GM04503 (cell line): ENCODE measurements around the gene GNAO1.
A peak's percentile ranks its signal among the peaks of the same experiment; 100 is the strongest.

ENCODE experiments used
- DNase-seq: peaks from one replicate; pipeline ENCODE4 v3.0.0-alpha.2; 2012; ENCODE audit warnings: low read depth

The GNAO1 gene

DNA sequence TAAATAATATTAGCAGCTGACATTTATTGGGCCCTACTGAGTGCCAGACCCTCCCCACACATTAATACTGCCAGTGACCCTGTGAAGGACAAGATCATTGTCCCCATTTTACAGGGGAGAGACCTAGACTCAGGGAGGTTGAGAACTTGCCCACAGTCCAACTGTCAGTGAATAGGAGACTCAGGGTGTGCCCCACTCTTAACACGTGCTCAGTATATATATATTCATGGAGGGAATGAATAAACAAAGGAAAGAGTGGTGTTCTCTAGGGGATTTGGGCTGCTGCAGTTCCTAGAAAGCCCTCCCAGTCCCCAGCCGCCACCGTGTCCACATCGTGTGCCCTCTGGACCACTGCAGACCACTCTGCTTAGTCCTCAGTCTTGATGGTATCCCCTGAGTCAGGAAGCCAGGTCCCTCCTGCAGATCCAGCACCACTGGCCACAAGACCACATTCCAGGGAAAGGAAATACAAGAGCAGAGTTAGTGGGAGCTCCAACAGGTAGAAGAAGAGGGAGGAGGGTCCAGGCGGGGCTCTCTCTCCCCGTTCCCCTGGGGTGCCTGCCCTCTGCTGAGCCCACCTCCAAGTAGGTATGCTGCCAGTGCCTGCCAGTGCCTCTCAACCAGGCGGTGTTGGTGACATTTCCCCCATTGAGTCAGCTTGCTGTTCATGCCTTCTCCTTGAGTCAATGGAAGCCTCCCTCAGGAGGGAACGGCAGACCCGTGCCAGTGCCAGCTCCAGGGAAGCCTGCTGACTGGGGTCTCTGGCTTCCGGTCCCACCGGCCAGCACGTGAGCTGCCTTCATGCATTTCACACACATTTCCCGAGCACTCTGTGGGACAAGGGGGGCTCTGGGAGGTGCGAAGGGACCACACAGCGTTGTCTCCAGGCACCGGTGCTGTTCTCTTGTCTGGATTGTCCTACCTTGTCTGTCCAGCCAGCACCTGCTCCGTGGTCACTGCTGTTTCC lies 75.6 kb downstream of the GNAO1 start:
- no peak for DNase-seq

GRCh38 chr16:56267888-56268287 lies 76.6 kb downstream of the GNAO1 start:
- DNase-seq, result no peak

GRCh38 chr16:56268799-56269198 lies 77.5 kb downstream of the GNAO1 start:
- DNase-seq, result no peak

DNA sequence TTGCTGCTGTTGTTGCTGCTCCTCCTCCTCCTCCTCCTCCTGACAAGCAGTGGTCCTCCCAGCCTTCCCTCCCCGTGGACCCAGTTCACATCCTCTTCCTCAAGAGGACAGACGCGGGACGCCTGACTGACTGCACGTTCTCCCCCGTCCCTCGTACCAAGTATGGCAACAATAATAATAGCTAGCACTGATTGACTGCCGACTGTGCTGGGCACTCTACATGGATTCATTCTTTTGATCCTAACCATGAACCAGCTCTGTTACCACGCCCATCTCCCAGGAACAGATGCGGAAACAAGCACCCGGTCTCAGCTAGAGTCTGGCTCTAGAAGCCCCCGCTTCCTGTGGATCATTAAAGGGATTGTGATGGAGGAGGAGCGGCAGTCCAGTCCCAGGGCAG lies 78.0 kb downstream of the GNAO1 start:
- DNase-seq, result no peak

GRCh38 chr16:56269811-56270684 lies 78.8 kb downstream of the GNAO1 start:
- peak; percentile 54 for DNase-seq

- no peak for DNase-seq
Measured at GRCh38 chr16:56270828-56271227, 79.5 kb downstream of the GNAO1 start.

DNA sequence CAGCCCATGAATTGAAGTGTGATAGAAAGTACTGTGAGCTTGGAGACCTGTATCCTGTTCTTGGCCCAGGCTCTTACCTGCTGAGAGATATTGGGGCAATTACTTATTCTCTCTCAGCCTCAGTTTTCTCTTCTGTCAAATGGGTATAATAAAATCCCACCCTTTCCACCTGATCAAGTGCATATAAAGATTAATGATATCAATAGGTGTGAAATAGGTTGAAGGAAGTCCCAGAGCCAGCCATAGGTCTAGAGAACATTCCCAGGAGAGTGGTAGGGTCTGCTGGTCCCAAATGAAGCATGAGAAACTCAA lies 81.2 kb downstream of the GNAO1 start:
- DNase-seq, result no peak

DNA sequence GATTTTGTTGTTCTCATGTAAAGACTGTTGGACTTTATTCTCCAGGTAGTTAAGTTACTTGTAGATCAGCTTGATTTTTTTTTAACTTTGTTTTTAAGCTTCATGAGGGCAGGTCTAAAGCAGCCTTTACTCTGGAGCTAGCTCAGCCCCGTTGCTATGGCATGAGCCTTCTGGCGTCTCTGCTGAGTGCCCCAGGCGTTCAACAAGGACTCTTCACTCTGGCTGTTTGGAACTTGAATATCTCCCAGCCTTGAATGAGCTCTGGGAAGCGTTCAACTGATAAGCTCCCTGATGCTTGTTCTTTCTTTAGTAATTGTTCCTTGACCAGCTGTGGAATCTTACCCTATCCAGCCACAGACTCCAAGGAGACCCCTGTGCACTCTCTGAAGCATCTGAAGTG lies 82.3 kb downstream of the GNAO1 start:
- DNase-seq, result no peak

DNA sequence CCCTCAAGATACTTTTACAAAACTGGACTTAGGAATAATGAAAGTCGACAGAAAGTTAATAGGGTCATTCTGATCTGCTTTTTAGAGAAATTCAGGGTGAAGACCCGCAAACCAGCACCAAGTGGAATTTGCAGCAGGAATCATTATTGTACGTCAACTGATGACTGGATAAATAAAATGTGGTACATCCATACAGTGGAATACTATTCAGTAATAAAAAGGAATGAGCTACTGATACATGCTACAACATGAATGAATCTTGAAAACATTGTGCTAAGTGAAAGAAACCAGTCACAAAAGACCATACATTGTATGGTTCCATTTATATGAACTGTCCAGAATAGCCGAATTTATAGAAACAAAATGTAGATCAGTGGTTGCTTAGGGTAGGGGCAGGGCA lies 83.1 kb downstream of the GNAO1 start:
- DNase-seq, result no peak

DNA sequence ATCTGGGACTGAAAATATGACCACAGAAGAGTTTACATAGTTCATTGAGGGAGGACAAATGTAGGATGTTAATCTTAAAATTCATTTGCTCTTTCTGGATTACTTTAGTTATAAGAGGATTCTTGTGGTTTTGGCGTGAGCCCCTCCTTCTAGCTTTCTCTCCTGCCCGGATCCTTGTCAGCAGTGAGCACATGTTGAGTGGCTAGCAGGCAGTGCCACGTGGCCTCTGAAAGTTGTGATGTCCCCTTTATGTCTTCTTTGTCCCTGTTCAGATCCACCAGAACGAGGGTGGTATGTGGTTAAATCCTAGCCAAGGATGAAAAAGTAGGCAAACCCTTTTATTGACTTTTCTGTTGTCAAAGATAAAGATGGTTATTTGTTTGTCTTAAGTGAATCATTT lies 83.8 kb downstream of the GNAO1 start:
- DNase-seq, result no peak

- DNase-seq, result no peak
Measured at GRCh38 chr16:56275801-56276200, 84.5 kb downstream of the GNAO1 start.

DNA sequence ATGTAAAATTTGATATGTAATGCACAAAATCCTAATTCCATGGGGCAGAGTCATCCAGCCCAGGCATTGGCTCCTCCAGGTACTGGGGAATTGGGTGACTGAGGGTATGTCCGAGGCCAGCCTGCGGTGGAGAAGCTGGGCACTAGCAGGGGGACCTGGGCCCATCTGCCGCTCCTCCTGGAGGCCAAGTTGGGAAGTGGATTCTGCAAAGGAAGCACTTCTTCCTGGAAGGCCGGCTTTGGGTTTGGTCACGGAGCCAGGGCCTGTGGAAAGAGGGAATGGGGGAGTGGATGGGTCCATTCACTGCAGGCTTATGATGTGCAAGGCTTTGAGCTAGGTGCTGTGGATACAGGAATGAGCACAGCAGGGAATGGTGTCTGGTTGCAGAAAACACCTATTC lies 85.8 kb downstream of the GNAO1 start:
- DNase-seq, result no peak

GRCh38 chr16:56278196-56278855 lies 87.0 kb downstream of the GNAO1 start:
- DNase-seq, result no peak

- no peak for DNase-seq
Measured at GRCh38 chr16:56279132-56279531, 87.8 kb downstream of the GNAO1 start.

DNA sequence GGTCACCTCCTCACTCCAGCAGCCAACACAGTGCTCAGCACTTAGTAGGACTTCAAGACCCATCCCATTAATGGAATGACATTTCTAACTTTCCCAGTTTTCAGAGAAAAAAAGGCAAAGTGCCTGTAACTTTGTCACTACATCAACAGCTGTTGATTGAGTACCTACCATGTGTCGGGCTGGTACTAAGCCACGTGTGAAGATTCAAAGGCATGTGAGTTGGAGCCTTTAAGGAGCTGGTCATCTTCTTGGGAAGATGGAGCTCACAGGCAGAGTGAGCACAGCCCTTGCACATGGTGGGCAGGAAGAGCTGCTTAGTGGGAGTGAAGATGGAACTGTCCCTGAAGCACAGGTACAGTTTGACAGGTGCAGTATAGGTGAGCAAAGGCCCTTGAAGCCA lies 88.6 kb downstream of the GNAO1 start:
- no peak for DNase-seq

- no peak for DNase-seq
Measured at GRCh38 chr16:56281249-56281805, 90.0 kb downstream of the GNAO1 start.

- DNase-seq, result no peak
Measured at GRCh38 chr16:56282451-56282850, 91.2 kb downstream of the GNAO1 start.

DNA sequence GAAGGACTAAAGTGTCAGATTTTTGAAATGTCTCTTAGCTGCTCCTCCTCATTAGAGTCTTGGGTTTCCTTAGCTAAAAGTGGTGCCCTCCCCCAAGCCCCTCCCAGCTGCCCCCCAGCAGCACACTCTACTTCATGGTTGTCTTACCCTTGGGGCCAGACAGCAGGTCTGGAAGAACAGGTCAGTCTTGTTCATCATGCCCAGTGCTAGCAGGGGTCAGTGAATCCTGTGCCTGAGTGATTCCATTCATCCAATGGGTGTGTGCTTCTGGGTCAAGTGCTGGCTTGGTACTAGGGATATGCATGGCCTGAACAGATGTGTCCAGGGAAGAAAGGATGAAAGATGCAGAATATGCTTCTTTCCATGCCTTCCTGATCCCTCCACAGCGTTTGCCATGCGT lies 93.2 kb downstream of the GNAO1 start:
- DNase-seq, result no peak

DNA sequence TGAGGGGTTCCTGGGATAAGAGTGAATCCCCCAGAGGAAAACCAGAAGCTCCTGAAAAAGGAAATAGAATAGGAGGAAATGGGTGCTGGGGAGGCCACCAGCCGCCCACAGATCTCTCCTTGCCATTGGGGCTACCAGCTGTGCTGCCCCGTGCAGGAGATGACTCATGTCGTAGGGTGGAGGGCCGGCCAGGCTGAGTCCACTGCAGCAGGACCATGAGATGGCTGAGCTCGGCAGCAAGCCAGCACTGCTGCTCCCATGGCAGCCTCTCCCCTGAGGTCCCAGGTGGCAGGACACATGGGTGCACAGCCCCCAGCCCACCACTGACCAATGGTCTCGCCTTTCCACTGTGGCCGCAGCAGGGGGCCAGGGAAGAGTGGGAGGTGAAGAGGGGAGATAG lies 95.5 kb downstream of the GNAO1 start:
- DNase-seq, result no peak

DNA sequence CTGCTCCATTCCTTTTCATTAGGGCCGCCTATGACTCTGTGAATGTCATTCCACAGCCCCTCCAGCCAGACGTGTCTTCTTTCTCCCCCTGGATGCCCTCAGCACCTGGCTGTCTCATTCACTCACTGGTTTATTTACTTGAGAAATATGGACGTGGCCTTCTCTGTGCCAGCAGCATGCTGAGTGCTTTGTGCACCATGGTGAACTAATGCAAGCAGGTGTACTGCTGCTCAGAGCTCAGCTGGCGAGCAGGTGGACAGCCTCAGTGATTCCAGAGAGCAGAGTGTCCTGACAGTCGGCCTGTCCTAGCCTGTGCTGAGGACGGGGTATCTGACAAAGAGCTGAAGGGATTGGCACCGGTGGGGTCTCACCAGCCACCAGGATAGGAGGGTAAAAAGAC lies 96.7 kb downstream of the GNAO1 start:
- no peak for DNase-seq

DNA sequence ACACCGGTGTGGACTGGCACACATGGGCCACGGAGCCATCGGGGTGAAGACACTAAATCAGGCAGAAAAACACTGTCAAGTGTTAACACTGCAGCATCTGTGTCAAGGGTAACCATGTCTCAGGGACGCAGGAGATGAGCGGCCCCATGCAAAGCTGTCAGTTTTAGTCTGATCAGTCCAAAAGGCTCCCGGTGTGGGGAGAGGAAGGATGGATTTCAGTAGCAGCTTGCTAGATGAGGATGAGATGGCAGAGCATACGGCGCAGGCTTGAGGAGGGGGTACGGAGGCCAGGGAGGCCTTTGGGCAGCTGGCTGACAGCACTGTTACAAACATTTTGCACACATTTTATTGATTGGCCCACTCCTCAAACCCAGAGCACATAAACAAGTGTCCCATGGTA lies 98.1 kb downstream of the GNAO1 start:
- no peak for DNase-seq

DNA sequence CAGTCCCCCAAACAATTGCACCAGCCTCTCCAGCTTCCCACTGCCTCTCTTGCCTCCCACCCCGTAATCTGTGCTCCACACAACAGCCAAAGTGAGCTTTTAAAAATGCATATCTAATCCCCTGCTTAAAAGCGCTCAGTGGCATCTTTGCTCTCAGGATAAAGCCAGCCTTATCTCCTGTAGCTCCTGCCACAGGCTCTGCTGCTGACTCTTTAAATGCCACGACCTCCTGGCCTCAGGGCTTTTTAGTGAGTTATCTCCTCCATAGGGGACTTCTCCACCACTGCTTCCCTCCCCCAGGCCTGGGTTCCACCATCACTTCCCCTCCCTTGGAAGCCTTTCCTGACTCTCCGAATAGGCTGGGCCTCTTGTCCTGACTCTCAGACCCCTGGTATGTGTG lies 98.6 kb downstream of the GNAO1 start:
- DNase-seq, result no peak
